ENCODE measurements around the gene DUSP22. TPM values are rescaled to one million over a fixed set of nuclear protein-coding genes. Genes with fewer than 3 reads are reported as not detected.
A peak's percentile ranks its signal among the peaks of the same experiment; 100 is the strongest.

Gene DUSP22
- total RNA-seq, 1 donor from 2014 or later, result 61.2 TPM

DNA sequence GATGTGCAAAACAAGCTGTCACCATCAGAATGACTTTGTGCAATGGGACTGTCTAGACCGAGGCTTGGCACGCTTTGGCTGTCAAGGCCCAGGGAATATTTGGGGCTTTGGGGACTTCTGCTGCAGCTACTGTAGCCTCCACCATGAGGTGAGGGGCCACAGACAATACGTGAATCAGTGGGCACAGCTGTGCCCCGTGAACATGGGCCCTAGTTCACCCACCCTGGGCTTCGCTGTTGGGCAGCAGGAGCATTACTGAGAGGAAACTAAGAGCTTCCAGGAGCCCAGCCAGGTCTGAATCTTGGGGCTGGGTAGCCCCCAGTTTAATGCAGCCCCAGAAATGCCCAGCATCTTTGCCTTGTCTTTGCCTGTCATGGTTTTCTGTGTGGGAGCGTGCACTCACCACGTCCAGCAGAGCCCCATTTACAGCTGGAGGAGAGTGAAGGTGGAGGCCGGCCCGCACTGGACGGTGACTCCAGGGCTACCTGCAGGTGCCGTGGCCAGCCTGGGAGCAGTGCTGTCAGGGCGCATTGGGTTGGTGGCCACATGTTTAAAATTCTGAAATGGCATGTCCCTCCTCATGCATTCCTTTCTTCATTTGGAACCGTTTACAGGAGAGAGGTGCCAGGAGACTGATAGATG is 34.7 kb downstream of the DUSP22 start:
- ATAC-seq, result peak; percentile 3
- Histone ChIP-seq H3K27ac (no peak overlapping the region), H3K36me3 (no peaks in the 10 kb centered on the region), H3K9me3 (no peaks in the 10 kb centered on the region), H3K27me3 (peaks cover under 1% of the 10 kb centered on the region), H3K4me1 (peaks cover 15% of the 10 kb centered on the region), H3K4me3 (no peak overlapping the region)
- intact Hi-C loops (cut with DNase I), result no loop called here
- DNase-seq, result peak; percentile 68
- TF ChIP-seq, protein P1, sequence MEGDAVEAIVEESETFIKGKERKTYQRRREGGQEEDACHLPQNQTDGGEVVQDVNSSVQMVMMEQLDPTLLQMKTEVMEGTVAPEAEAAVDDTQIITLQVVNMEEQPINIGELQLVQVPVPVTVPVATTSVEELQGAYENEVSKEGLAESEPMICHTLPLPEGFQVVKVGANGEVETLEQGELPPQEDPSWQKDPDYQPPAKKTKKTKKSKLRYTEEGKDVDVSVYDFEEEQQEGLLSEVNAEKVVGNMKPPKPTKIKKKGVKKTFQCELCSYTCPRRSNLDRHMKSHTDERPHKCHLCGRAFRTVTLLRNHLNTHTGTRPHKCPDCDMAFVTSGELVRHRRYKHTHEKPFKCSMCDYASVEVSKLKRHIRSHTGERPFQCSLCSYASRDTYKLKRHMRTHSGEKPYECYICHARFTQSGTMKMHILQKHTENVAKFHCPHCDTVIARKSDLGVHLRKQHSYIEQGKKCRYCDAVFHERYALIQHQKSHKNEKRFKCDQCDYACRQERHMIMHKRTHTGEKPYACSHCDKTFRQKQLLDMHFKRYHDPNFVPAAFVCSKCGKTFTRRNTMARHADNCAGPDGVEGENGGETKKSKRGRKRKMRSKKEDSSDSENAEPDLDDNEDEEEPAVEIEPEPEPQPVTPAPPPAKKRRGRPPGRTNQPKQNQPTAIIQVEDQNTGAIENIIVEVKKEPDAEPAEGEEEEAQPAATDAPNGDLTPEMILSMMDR (IDR thresholded peaks at IDR 0.05), result no peak

DNA sequence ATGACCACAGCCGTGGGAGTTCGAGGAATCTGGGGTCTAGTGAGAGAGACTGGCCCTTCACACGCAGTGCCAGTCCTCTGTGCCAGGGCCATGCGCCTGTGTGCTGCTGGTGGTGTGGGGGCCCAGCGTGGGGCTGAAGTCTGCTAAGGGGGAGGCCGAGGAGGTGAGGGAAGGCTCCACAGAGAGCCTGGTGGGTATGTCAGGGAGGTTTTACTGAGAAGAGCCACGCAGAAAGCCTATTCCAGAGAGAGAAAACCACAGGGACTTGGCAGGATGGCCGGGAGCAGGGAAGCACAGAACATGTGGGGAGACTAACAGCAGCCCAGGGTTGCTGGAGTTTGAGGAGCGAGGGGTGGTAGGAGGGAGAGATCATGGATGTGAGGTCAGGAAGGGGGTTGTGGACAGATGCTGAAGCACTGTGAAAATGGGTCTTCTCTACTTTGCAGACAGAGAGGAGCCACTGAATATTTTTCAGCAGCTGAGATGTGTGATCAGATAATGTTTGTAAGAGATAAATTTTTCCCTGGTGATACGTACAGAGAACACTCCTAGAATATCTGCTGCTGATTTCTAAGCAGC is 35.3 kb downstream of the DUSP22 start:
- H3K9me3 ChIP-seq, result no peaks in the 10 kb centered on the region
- H3K27ac ChIP-seq, result no peak overlapping the region
- peaks cover 4% of the 10 kb centered on the region for H3K27me3 ChIP-seq
- DNase-seq, result peak; percentile 69
- peak; percentile 6 for ATAC-seq
- peaks cover 16% of the 10 kb centered on the region for H3K4me1 ChIP-seq
- no peak overlapping the region for H3K4me3 ChIP-seq
- TF ChIP-seq, protein P1 (IDR thresholded peaks at IDR 0.05), result no peak
- no peaks in the 10 kb centered on the region for H3K36me3 ChIP-seq
- intact Hi-C loops (cut with DNase I), result no loop called here

DNA sequence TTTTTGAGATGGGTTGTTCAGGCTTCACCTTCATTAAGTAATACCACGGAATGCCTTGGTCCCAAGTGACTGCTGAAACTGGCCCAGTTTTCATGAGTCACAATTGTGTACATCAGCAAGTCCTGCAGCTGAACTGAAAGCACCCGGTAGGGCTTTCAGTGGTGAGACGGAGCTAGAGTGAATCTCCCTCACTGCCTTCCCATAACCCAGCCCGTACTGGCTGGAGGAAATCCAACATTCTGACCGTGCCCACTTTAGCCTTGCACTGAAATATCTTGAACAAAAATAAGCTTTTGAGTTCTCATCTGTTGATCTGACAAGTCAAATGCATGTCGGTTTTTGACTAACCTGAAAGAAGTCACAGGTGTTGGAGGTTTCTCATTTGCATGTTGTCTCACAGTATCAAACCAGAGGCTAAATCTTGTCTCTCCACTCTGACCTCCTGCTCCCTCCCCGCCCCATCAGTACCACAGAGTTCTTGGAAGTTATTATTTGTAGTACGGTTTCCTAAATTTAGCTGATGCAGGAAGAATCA is 35.9 kb downstream of the DUSP22 start:
- intact Hi-C loops (cut with DNase I), result no loop called here
- ATAC-seq (peak; percentile 40), DNase-seq (no peak)
- Histone ChIP-seq H3K27me3 (peaks cover 4% of the 10 kb centered on the region), H3K4me1 (peaks cover 22% of the 10 kb centered on the region), H3K36me3 (no peaks in the 10 kb centered on the region), H3K27ac (no peak overlapping the region), H3K4me3 (no peak overlapping the region), H3K9me3 (no peaks in the 10 kb centered on the region)
- TF ChIP-seq, protein P1 (IDR thresholded peaks at IDR 0.05), result no peak

DNA sequence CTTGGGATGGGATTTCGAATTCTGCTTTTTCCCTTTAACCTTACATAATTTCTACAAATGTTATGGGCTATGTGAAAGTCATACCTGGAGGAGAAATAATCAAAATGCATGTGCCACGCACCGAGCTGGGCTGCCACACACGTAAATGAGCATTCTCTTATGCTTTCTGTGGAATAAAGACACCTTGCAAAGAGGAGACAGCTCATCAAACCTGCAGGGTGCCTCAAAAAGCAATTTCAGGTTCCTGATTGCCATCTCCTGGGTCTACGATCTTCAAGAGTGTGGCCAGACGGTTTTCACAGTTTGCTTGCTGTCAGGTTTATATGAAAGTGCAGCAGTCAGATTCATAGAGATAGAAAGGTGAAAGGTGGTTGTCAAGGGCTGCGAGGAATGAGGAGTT is 36.6 kb downstream of the DUSP22 start:
- no peak for DNase-seq
- no peak for ATAC-seq
- intact Hi-C loops (cut with DNase I), result no loop called here

DNA sequence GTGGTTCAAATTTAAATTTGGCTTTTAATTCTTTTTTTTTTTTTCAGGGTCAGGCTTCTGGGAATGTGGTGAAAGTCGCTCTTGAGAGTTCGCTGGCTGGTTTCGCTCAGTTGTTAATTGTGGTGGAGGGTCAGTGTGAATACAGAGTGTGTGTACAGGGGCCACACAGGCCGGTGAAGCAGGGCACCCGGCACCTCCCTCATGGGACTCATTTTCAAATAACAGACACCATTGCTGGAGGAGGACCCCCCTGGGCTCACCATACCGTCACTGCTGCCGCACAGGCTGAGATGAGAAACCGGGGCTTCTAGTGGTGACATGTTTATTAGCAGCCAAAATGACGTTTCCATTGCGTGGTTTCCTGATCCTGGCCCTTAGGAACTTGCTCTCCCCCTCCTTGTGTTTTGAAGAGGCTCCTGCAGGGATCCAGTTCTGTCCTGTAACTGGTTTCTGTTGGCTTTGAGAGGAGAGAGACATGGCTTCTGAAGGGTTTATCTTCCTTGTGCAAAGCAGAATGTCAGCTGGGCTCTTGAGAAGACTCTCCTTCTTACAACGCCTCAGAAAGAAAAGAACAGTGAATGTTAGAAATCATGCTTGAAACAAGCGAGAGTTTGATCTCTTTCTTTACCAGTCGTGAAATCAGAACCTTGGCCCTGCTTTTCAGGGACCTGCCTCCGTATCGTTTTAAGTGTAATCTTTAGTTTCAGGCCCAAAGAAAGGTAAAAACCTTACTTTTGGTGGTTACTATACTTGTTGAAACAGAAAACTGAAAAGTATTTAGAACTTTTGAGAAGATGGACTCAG is 37.8 kb downstream of the DUSP22 start:
- DNase-seq, result peak; percentile 63
- intact Hi-C loops (cut with DNase I), result no loop called here
- TF ChIP-seq, protein P1 (IDR thresholded peaks at IDR 0.05), result no peak

More for the DNA sequence above, 36.6 kb downstream of the DUSP22 start:
- Histone ChIP-seq H3K27me3 (peaks cover 4% of the 10 kb centered on the region), H3K4me3 (no peak overlapping the region), H3K9me3 (no peaks in the 10 kb centered on the region), H3K36me3 (no peaks in the 10 kb centered on the region), H3K4me1 (peaks cover 23% of the 10 kb centered on the region), H3K27ac (no peak overlapping the region)
- TF ChIP-seq, protein P1 (IDR thresholded peaks at IDR 0.05), result no peak

More for the DNA sequence above, 37.8 kb downstream of the DUSP22 start:
- H3K36me3 ChIP-seq, result no peaks in the 10 kb centered on the region
- no peak for ATAC-seq
- no peaks in the 10 kb centered on the region for H3K9me3 ChIP-seq
- peaks cover 4% of the 10 kb centered on the region for H3K27me3 ChIP-seq
- no peak overlapping the region for H3K27ac ChIP-seq
- H3K4me1 ChIP-seq, result peaks cover 21% of the 10 kb centered on the region
- H3K4me3 ChIP-seq, result no peak overlapping the region
